ENCODE data around the gene TACC2. TPM values are rescaled to one million over a fixed set of nuclear protein-coding genes. Genes with fewer than 3 reads are reported as not detected.
"Not testable (repeated sequence)": the region's sequence is repeated elsewhere in the genome, so short reads cannot be mapped to it uniquely, and the experiment has no call there.

TACC2 gene
- total RNA-seq, result 349 TPM
- long read RNA-seq, partial matches to known transcripts, result 140 of 184 reads
- long read RNA-seq, other reads (novel, unspliced or antisense), result 39 of 184 reads

- intact Hi-C loops (cut with DNase I), result loop anchor here (10.0 kb wide), 1 partner anchor 54 kb away; no protein-coding TSS in a partner anchor
- ATAC-seq (ENCODE audit: poor library complexity), result no peak
These were observed at the start of gene TACC2 for GRCh38 chr10:121988361-121989324. TSS of gene TACC2 (plus strand) at chr10:121989163. CDS start at chr10:122021982, 32,819 bp downstream.

GRCh38 chr10:121941532-121941931, 47.4 kb upstream of the TACC2 start:
- DNase-seq, result no peak
- intact Hi-C loops (cut with DNase I), result no loop called here
- no peak for ATAC-seq (ENCODE audit: poor library complexity)

More at GRCh38 chr10:121988361-121989324, at the start of gene TACC2:
- DNase-seq, result no peak

- peak; percentile 69 for ATAC-seq (ENCODE audit: poor library complexity)
- no peak for DNase-seq
- intact Hi-C loops (cut with DNase I), result no loop called here
These were observed 46.1 kb upstream of the TACC2 start for GRCh38 chr10:121942749-121943416.

GRCh38 chr10:121947343-121948330, 41.3 kb upstream of the TACC2 start:
- DNase-seq (no peak), ATAC-seq (ENCODE audit: poor library complexity) (no peak)
- intact Hi-C loops (cut with DNase I), result no loop called here

- ATAC-seq (ENCODE audit: poor library complexity) (no peak), DNase-seq (no peak)
- intact Hi-C loops (cut with DNase I), result no loop called here
These were observed 39.9 kb upstream of the TACC2 start for GRCh38 chr10:121949049-121949448.

GRCh38 chr10:121949451-121949850, 39.5 kb upstream of the TACC2 start:
- intact Hi-C loops (cut with DNase I), result no loop called here
- ATAC-seq (ENCODE audit: poor library complexity) (no peak), DNase-seq (no peak)

GRCh38 chr10:121952226-121952625, 36.7 kb upstream of the TACC2 start:
- ATAC-seq (ENCODE audit: poor library complexity) (no peak), DNase-seq (no peak)
- intact Hi-C loops (cut with DNase I), result no loop called here

- intact Hi-C loops (cut with DNase I), result no loop called here
- no peak for ATAC-seq (ENCODE audit: poor library complexity)
- no peak for DNase-seq
These were observed 32.6 kb upstream of the TACC2 start for GRCh38 chr10:121956111-121957061.

GRCh38 chr10:121959671-121960070, 29.3 kb upstream of the TACC2 start:
- ATAC-seq (ENCODE audit: poor library complexity) (no peak), DNase-seq (no peak)
- intact Hi-C loops (cut with DNase I), result no loop called here

GRCh38 chr10:121961456-121961855, 27.5 kb upstream of the TACC2 start:
- no peak for DNase-seq
- no peak for ATAC-seq (ENCODE audit: poor library complexity)
- intact Hi-C loops (cut with DNase I), result no loop called here

GRCh38 chr10:121965996-121966395, 23.0 kb upstream of the TACC2 start:
- ATAC-seq (ENCODE audit: poor library complexity) (no peak), DNase-seq (no peak)
- intact Hi-C loops (cut with DNase I), result no loop called here

- intact Hi-C loops (cut with DNase I); ATAC-seq (ENCODE audit: poor library complexity): not testable (repeated sequence)
- DNase-seq, result peak; percentile 55
These were observed 19.9 kb upstream of the TACC2 start for GRCh38 chr10:121969086-121969485.

GRCh38 chr10:121974019-121974534, 14.9 kb upstream of the TACC2 start:
- ATAC-seq (ENCODE audit: poor library complexity) (no peak), DNase-seq (no peak)
- intact Hi-C loops (cut with DNase I), result loop anchor here (10.0 kb wide), 1 partner anchor 81 kb away; no protein-coding TSS in a partner anchor

- DNase-seq, result peak; percentile 86
- ATAC-seq (ENCODE audit: poor library complexity), result peak; percentile 96
- intact Hi-C loops (cut with DNase I), result loop anchor here (10.0 kb wide), 1 partner anchor 80 kb away; no protein-coding TSS in a partner anchor
These were observed 14.2 kb upstream of the TACC2 start, which contains the start of gene NSMCE4A for GRCh38 chr10:121974535-121975294. TSS of gene NSMCE4A (minus strand) at chr10:121975217. CDS start at chr10:121975165, 52 bp downstream.

GRCh38 chr10:121975295-121976086, 13.5 kb upstream of the TACC2 start:
- DNase-seq, result no peak
- peak; percentile 18 for ATAC-seq (ENCODE audit: poor library complexity)
- intact Hi-C loops (cut with DNase I), result loop anchor here (10.0 kb wide), 1 partner anchor 79 kb away; no protein-coding TSS in a partner anchor

Measured in Right ventricle myocardium superior (tissue), 1 donor.